Progenitor cell of endocrine pancreas (in vitro differentiated cells): ENCODE results near the gene PLCXD1. TPM values are rescaled to one million over a fixed set of nuclear protein-coding genes. Genes with fewer than 3 reads are reported as not detected.
"Not testable (repeated sequence)": the region's sequence is repeated elsewhere in the genome, so short reads cannot be mapped to it uniquely, and the experiment has no call there.

Source experiments
- DNase-seq: peaks from one replicate; pipeline ENCODE4 v3.0.0; 2021; ENCODE audit warnings: low spot score; ENCODE audit not compliant: unreplicated experiment
- H3K27ac Mint-ChIP-seq: 2 replicates; pipeline ENCODE4 v1.8.0; 2021; ENCODE audit warnings: mild to moderate bottlenecking, moderate library complexity, mixed read lengths
- H3K27me3 Mint-ChIP-seq: 2 replicates; pipeline ENCODE4 v1.8.0; 2021; ENCODE audit warnings: mixed read lengths
- H3K36me3 Mint-ChIP-seq: 2 replicates; pipeline ENCODE4 v1.8.0; 2022; ENCODE audit warnings: mixed read lengths; ENCODE audit not compliant: insufficient read depth
- H3K4me1 Mint-ChIP-seq: 2 replicates; pipeline ENCODE4 v1.8.0; 2021; ENCODE audit warnings: low read depth, mixed read lengths
- H3K4me3 Mint-ChIP-seq: 2 replicates; pipeline ENCODE4 v1.8.0; 2021; ENCODE audit warnings: low read depth, mild to moderate bottlenecking, moderate library complexity, mixed read lengths
- H3K9me3 Mint-ChIP-seq: 2 replicates; pipeline ENCODE4 v1.8.0; 2021; ENCODE audit warnings: low read depth, mixed read lengths
- CTCF ChIP-seq: fragments of 200-600 bp; sonication (generic); IDR thresholded peaks from one replicate; pipeline ENCODE4 v1.5.0; 2021; ENCODE audit warnings: antibody characterized with exemption, mild to moderate bottlenecking; ENCODE audit not compliant: unreplicated experiment
- total RNA-seq: library from RNA; stranded (reverse); gene quantifications from 2 replicates; pipeline ENCODE4 v1.2.1, GENCODE V29; 2021

Gene PLCXD1
- total RNA-seq, 1 donor from 2014 or later = 55.6 TPM

- Mint-ChIP-seq H3K27me3 (no peaks in the 10 kb centered on the region), H3K4me3 (no peak overlapping the region), H3K36me3 (peaks cover 29% of the 10 kb centered on the region), H3K9me3 (peaks cover 3% of the 10 kb centered on the region), H3K4me1 (peaks cover 4% of the 10 kb centered on the region), H3K27ac (no peak overlapping the region)
- no peak for TF ChIP-seq CTCF
- DNase-seq = no peak
Observed at GRCh38 chrX:350534-351323, 69.5 kb downstream of the PLCXD1 start.

GRCh38 chrX:351324-351641 lies 70.1 kb downstream of the PLCXD1 start:
- not testable (repeated sequence) for H3K27me3 Mint-ChIP-seq, H3K27ac Mint-ChIP-seq, DNase-seq, H3K4me3 Mint-ChIP-seq, H3K9me3 Mint-ChIP-seq, H3K4me1 Mint-ChIP-seq
- H3K36me3 Mint-ChIP-seq = peaks cover 32% of the 10 kb centered on the region

GRCh38 chrX:351736-352135 lies 70.6 kb downstream of the PLCXD1 start:
- H3K36me3 Mint-ChIP-seq = peaks cover 33% of the 10 kb centered on the region
- DNase-seq = no peak
- no peak overlapping the region for H3K4me3 Mint-ChIP-seq
- H3K9me3 Mint-ChIP-seq = peaks cover 3% of the 10 kb centered on the region
- no peak for TF ChIP-seq CTCF
- H3K27ac Mint-ChIP-seq = no peak overlapping the region
- H3K27me3 Mint-ChIP-seq = no peaks in the 10 kb centered on the region
- peaks cover 4% of the 10 kb centered on the region for H3K4me1 Mint-ChIP-seq

DNA sequence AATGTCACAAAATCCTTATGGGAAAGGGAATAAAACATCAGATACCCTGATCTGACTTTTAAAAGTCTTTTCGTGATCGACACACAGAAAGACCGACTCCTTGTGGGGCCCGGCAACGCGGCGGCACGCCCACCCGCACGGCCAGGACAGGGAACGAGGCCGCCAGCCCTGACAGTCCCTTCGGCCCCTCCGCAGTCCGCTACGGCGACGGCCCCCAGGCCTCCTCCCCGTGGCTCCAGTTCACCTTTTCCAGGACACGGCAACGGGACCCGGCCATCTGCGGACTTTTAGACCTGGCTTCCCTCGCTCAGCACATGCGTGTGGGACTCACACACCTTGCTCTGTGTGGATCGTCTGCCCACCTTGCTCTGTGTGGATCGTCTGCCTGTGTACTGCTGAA lies 71.0 kb downstream of the PLCXD1 start:
- no peak overlapping the region for H3K4me3 Mint-ChIP-seq
- H3K4me1 Mint-ChIP-seq = peaks cover 4% of the 10 kb centered on the region
- H3K9me3 Mint-ChIP-seq = peaks cover 3% of the 10 kb centered on the region
- no peak overlapping the region for H3K27ac Mint-ChIP-seq
- H3K36me3 Mint-ChIP-seq = peaks cover 33% of the 10 kb centered on the region
- DNase-seq = no peak
- no peak for TF ChIP-seq CTCF
- H3K27me3 Mint-ChIP-seq = no peaks in the 10 kb centered on the region

GRCh38 chrX:352582-353314 lies 71.6 kb downstream of the PLCXD1 start:
- no peaks in the 10 kb centered on the region for H3K27me3 Mint-ChIP-seq
- peaks cover 4% of the 10 kb centered on the region for H3K4me1 Mint-ChIP-seq
- H3K9me3 Mint-ChIP-seq = peaks cover 3% of the 10 kb centered on the region
- TF ChIP-seq CTCF = no peak
- DNase-seq = no peak
- H3K36me3 Mint-ChIP-seq = peaks cover 38% of the 10 kb centered on the region
- H3K27ac Mint-ChIP-seq = peak overlapping the region; percentile 85
- H3K4me3 Mint-ChIP-seq = no peak overlapping the region

Other genes with a start within 250 kb of the PLCXD1 start
- 71.1 and 72.7 TPM in 2 replicates for gene GTPBP6, start 37.4 kb downstream of the PLCXD1 start, total RNA-seq
- 70.0 and 72.6 TPM in 2 replicates for gene PPP2R3B, start 105.5 kb downstream of the PLCXD1 start, total RNA-seq